Stimulated activated CD8-positive, alpha-beta memory T cell treated with anti-CD3 and anti-CD28 coated beads, Interleukin-7, amount 100 ng/mL, for 24 hours (primary cell): ENCODE data around the gene AGTR1.
"Not testable (repeated sequence)": the region's sequence is repeated elsewhere in the genome, so short reads cannot be mapped to it uniquely, and the experiment has no call there.

Experiments
- DNase-seq: peaks from one replicate; pipeline ENCODE4 v3.0.0-alpha.2; 2020; ENCODE audit warnings: low read depth

AGTR1 gene

GRCh38 chr3:148718982-148719862 lies 21.5 kb downstream of the AGTR1 start:
- no peak for DNase-seq

GRCh38 chr3:148720873-148721272 lies 23.2 kb downstream of the AGTR1 start:
- no peak for DNase-seq

- DNase-seq: no peak
Measured at GRCh38 chr3:148723631-148724030, 25.9 kb downstream of the AGTR1 start.

GRCh38 chr3:148727231-148727630 lies 29.5 kb downstream of the AGTR1 start:
- no peak for DNase-seq

DNA sequence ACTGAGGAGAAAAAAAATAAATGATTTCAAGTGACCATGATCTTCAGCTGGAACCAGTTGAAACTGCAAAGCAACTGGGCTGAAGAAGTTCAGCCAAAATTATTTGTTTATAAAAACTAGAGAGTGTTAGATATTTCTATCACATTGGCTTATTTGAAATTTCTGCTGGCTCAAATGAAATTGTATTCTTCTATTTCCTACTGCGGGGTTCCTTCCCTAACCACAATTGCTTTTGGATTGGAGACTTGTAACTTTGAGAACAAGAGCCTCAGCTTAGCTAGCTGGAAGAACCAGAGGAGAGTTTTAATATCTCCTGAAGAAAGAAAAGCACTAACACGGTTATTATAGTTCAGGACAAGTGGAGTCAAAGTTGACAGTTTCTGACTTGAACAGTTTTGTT lies 31.1 kb downstream of the AGTR1 start:
- DNase-seq: no peak

- DNase-seq: no peak
Measured at GRCh38 chr3:148729476-148730055, 31.9 kb downstream of the AGTR1 start.

DNA sequence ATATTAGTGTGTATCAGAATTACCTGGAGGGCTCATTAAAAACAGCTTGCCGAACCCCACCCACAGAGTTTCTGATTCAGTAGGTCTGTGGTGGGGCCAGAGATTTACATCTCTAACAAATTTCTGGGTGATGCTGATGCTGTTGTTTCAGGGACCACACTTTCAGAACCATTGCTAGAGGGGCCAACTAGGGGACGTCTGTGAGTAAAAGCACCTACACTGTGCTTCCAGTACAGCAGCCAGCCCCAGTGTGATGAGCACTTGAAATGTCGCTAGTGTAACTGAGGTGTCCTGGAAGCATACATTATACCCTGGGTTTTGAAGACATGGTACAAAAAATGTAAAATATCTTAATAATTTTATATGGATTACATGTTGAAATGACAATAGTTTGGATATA lies 33.0 kb downstream of the AGTR1 start:
- no peak for DNase-seq

- no peak for DNase-seq
Measured at GRCh38 chr3:148735597-148735996, 37.9 kb downstream of the AGTR1 start.

DNA sequence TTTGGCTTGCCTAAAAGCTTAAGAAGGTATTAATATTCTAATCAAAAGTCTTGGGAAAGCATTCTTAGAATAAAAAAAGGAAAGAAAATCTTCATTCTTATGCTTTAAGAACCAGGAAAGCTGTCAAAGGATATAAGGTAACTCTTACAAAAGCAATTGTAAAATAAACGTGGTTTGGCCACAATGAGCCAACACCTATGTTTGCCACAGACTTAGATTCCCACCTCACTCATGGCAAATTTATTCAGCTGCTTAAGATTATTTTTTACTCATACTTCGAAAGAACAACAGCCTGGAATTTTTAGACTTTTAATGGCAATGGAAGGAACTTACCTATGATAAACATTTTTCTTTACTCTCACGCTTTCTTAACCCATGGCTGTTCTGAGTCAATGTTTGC lies 38.4 kb downstream of the AGTR1 start:
- DNase-seq: no peak

GRCh38 chr3:148737104-148737530 lies 39.4 kb downstream of the AGTR1 start:
- no peak for DNase-seq

- DNase-seq: no peak
Measured at GRCh38 chr3:148739720-148740119, 42.0 kb downstream of the AGTR1 start.

GRCh38 chr3:148740291-148740690 lies 42.6 kb downstream of the AGTR1 start:
- DNase-seq: no peak

- DNase-seq: no peak
Measured at GRCh38 chr3:148741219-148741618, 43.5 kb downstream of the AGTR1 start.

GRCh38 chr3:148742118-148742517 lies 44.4 kb downstream of the AGTR1 start:
- no peak for DNase-seq

GRCh38 chr3:148746053-148746452 lies 48.4 kb downstream of the AGTR1 start:
- DNase-seq: no peak

- no peak for DNase-seq
Measured at GRCh38 chr3:148748283-148748682, 50.6 kb downstream of the AGTR1 start.

GRCh38 chr3:148750296-148750695 lies 52.6 kb downstream of the AGTR1 start:
- DNase-seq: no peak

DNA sequence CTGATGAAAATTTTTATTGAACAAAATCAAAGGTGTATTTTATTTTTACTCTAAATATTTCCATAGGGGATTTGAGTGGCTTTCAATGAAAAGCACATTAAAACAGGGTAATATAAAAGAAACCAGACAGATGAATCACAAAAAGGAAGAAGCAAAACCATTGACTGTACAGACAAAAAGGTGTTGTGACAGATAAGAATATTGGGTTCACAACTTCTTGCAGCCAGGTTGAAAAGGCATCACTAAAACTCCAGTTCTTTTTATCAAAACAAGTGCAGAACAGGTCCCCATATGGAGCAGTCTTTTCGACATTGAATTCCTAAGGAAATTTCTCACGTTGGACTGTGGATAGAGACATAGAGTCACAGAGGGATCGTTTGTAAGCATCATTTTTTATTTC lies 53.8 kb downstream of the AGTR1 start:
- no peak for DNase-seq

GRCh38 chr3:148753385-148753784 lies 55.7 kb downstream of the AGTR1 start:
- not testable (repeated sequence) for DNase-seq

DNA sequence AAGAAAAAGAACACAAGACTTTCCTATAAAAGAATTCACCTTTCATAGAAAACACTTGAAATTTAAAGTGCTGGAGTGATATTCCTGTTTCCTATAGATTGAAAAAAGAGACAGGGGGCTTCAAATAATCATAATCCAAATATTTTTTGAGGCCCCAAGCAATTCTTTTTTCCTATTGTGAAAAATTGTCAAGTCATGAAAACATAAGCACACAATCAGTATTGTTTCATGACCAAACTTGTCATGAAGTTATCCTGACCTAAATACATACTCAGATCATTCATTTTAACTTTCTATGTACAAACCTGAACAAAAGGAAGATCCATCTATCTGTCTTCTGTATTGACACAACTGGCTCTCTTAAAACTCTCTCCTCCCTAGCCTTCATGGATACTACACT lies 57.9 kb downstream of the AGTR1 start:
- no peak for DNase-seq

GRCh38 chr3:148756311-148756710 lies 58.6 kb downstream of the AGTR1 start:
- no peak for DNase-seq

DNA sequence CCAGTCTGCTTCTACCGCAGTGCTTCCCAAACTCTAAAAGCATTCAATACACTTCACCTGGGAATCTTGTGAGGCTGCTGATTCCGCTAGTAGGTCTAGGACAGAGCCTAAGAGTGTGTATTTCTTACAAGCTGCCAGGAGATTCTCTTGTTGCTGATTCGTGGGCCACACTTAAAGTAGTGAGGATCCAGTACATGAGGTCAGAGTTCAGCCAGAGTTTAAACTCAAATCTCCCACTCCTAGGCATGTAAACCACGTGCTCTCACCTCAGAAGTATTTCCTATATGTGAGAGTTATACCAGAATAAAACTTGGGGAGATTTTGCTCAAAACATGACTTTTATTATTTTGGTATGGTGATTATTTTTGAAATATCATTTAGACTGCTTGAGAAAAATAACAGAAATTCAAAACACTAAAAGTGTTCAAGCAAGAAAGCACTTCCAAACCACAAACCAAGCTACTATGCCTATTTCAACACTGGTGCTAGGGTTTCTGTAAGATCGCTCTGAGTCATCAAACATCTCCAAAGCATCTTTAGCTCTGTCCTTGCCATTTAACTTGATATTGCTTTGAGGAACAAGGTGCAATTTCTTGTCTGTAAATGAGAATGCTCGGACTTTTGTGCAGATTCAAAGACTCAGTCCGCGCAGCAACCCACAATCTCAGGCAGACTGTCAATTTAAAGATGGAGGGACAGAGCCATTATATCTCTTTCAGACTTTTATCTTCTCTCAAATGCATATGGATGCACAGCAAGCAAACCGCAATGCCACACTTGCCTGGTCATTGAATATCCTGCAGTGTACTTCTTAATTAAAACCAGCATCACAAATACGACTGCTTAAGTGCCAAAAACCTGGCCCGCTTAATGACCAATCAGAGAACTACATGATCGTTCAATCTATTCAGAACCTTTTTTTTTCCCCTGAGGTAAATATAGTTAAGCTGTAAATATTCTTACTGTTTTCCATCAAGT lies 59.8 kb downstream of the AGTR1 start:
- DNase-seq: no peak
